Measurements from ENCODE around the gene RIN3. TPM values are rescaled to one million over a fixed set of nuclear protein-coding genes. Genes with fewer than 3 reads are reported as not detected.

Gene RIN3
- total and polyA plus RNA-seq, 7 donors, result 6.0 to 31.8 (median 15.3) TPM

GRCh38 chr14:92581206-92581605 lies 67.6 kb downstream of the RIN3 start:
- TF ChIP-seq CTCF (IDR thresholded peaks at IDR 0.05) (no peak), POLR2A (IDR thresholded peaks at IDR 0.05) (no peak), EP300 (IDR thresholded peaks at IDR 0.05) (no peak), POLR2AphosphoS5 (IDR thresholded peaks at IDR 0.05) (no peak)
- Histone ChIP-seq H3K36me3 (peaks cover 0 to 57% (median 17%) of the 10 kb centered on the region in 4 donors), H3K4me1 (peaks cover 0 to 34% (median 21%) of the 10 kb centered on the region in 4 donors), H3K27ac (no peak overlapping the region), H3K27me3 (no peaks in the 10 kb centered on the region), H3K4me3 (no peak overlapping the region), H3K9me3 (no peaks in the 10 kb centered on the region)
- intact Hi-C loops (cut with DNase I), result no loop called here
- WGBS, 2 donors, result 79 to 89% methylated on average over 6 to 7 of the region's 7 CpGs
- DNase-seq, result peak; percentile 40

GRCh38 chr14:92581966-92582566 lies 68.5 kb downstream of the RIN3 start:
- Histone ChIP-seq H3K4me1 (peaks cover 0 to 42% (median 30%) of the 10 kb centered on the region in 4 donors), H3K9me3 (no peaks in the 10 kb centered on the region), H3K27me3 (no peaks in the 10 kb centered on the region), H3K4me3 (no peak overlapping the region), H3K27ac (no peak overlapping the region), H3K36me3 (peaks cover 0 to 48% (median 15%) of the 10 kb centered on the region in 4 donors)
- DNase-seq, result peak; percentile 33
- 67 to 90% methylated on average over 11 of the region's 11 CpGs for WGBS, 2 donors
- intact Hi-C loops (cut with DNase I), result no loop called here
- TF ChIP-seq POLR2A (IDR thresholded peaks at IDR 0.05) (no peak), CTCF (IDR thresholded peaks at IDR 0.05) (no peak), EP300 (IDR thresholded peaks at IDR 0.05) (no peak), POLR2AphosphoS5 (IDR thresholded peaks at IDR 0.05) (no peak)

- Histone ChIP-seq H3K27ac (peak overlapping the region in 1 of 4 donors; percentile 16), H3K4me3 (no peak overlapping the region), H3K4me1 (peaks cover 0 to 50% (median 36%) of the 10 kb centered on the region in 4 donors), H3K36me3 (peaks cover 0 to 40% (median 7%) of the 10 kb centered on the region in 4 donors), H3K9me3 (no peaks in the 10 kb centered on the region), H3K27me3 (no peaks in the 10 kb centered on the region)
- no peak for TF ChIP-seq POLR2A (IDR thresholded peaks at IDR 0.05)
- no peak for TF ChIP-seq EP300 (IDR thresholded peaks at IDR 0.05)
- TF ChIP-seq CTCF (IDR thresholded peaks at IDR 0.05), result no peak
- no peak for TF ChIP-seq POLR2AphosphoS5 (IDR thresholded peaks at IDR 0.05)
- intact Hi-C loops (cut with DNase I), result no loop called here
- peak; percentile 46 for DNase-seq
- 84 to 95% methylated on average over 12 of the region's 12 CpGs for WGBS, 2 donors
Observed at GRCh38 chr14:92582706-92583452, 69.3 kb downstream of the RIN3 start.

GRCh38 chr14:92584220-92584619 lies 70.6 kb downstream of the RIN3 start:
- Histone ChIP-seq H3K27me3 (no peaks in the 10 kb centered on the region), H3K36me3 (peaks cover 0 to 30% (median 6%) of the 10 kb centered on the region in 4 donors), H3K27ac (peak overlapping the region in 2 of 4 donors; percentile 85 to 88), H3K4me3 (no peak overlapping the region), H3K9me3 (no peaks in the 10 kb centered on the region), H3K4me1 (peaks cover 0 to 44% (median 33%) of the 10 kb centered on the region in 4 donors)
- peak; percentile 42 for DNase-seq
- WGBS, 2 donors, result 99% methylated on average over 3 of the region's 3 CpGs
- TF ChIP-seq EP300 (IDR thresholded peaks at IDR 0.05) (no peak), CTCF (IDR thresholded peaks at IDR 0.05) (no peak), POLR2A (IDR thresholded peaks at IDR 0.05) (no peak)
- intact Hi-C loops (cut with DNase I), result no loop called here
